HG02885 (cell line): Measurements from ENCODE around the gene ATP1A2.

Source experiments
- ATAC-seq: cut with Tn5 transposase; IDR thresholded peaks from one replicate; pipeline ENCODE4 v1.9.1; 2021; ENCODE audit warnings: mild to moderate bottlenecking; ENCODE audit not compliant: unreplicated experiment, poor library complexity

Gene ATP1A2

DNA sequence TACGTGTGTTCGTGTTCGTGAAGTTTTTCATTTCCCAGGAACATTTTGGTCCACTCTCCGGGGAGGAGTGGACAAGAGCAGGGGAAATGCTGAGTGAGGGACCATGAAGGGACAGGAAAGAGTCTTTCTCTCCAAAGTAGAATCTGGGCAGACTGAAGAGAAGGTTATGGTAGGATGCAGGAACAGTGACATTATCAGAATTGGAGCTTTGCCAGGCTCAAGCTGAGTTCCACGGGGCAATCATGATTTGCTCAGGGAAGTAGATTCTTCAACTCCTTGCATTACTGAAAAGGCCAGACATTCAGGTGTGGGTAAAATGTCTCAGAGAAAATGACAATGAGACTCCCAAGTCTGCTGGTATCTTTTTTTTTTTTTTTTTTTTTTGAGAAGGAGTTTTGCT lies 52.5 kb downstream of the ATP1A2 start:
- ATAC-seq, result no peak

DNA sequence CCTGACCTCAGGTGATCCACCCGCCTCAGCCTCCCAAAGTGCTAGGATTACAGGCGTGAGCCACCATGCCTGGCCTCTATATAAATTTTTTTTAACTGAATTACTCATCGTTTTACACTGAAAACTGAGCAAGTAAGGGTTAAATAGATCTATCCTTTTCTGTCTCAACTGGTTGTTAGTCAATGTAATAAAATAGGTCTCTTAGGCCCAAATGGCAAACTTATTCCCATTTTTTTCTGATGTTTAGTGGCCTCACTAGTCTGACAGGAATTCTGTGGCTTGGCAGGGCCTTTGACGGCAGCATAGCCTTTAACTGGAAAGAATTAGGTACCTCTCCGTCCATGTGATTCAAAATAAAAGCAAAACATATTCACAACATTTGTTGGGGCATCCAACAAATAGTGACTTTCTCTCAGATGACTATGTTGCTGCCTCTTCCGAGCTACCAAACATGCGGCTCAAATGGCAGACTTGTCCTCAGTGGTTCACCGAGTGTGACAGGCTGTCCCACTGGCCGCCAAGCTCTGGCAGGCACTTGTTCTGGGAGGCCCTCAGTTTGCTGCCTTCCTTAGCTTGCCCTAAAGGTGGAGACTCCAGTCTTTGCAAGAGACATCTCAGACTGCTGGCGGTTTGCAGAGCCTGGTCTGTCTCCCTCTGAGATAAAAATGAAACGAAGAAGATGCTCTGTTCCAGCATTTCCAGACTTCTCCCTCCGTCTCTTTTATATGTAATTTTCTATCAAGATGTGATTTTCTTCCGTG lies 53.2 kb downstream of the ATP1A2 start:
- no peak for ATAC-seq

DNA sequence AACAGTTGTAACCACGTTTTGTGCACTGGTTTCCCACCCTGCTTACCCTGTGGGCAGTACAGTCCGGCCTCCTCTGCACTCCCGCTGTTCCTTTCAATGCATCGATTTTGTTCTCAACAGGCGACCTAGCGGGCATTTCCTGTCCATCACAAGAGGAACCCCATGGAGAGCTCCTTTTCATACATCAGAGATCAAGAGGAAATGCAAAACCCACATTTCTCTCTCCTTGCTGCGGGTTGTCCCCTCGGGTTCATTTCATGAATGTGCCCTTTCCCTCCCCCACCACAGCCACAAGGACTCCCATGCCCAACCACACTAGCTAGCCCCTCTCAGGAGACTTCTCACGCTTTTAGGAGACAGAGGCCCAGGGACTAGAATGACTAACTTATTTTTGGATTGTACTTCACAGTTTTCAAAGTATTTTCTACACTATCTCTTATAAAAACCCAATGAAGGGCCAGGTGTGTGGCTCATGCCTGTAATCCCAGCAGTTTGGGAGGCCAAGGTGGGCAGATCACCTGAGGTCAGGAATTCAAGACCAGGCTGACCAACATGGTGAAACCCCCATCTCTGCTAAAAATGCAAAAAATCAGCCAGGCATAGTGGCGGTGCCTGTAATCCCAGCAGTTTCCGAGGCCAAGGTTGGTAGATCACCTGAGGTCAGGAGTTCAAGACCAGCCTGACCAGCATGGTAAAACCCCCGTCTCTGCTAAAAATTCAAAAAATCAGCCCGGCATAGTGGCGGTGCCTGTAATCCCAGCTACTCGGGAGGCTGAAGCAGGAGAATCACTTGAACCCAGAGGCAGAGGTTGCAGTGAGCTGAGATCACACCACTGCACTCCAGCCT lies 54.2 kb downstream of the ATP1A2 start:
- peak; percentile 58 for ATAC-seq

DNA sequence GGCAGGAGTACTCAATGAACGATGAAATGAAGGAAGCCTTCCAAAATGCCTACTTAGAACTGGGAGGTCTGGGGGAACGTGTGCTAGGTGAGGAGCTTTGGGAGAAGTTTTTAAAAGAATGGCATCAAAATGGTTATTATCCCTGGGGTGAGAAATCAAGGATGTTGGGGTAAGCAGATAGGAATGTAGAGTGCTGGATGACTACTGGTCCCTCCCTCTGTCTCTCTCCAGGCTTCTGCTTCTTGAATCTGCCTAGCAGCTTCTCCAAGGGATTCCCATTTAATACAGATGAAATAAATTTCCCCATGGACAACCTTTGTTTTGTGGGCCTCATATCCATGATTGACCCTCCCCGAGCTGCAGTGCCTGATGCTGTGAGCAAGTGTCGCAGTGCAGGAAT lies 55.8 kb downstream of the ATP1A2 start:
- ATAC-seq, result no peak

DNA sequence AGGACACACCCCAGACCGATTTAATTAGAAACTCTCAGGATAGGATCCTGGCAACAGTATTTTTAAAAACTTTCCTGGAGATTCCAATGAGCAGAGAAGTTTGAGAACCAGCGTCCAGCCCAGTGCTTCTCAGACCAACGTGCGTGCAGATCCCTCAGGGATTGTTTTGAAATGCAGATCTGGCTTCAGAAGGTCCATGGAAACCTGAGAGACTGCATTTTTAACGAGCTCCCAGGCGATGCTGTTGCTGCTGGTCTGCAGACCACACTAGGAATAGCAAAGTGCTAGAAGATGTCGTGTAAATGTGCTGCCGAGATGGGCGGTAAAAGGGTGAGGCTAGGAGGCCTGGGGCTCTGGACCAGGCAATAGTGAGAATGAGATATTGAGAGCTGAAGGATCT lies 56.4 kb downstream of the ATP1A2 start:
- ATAC-seq, result no peak

DNA sequence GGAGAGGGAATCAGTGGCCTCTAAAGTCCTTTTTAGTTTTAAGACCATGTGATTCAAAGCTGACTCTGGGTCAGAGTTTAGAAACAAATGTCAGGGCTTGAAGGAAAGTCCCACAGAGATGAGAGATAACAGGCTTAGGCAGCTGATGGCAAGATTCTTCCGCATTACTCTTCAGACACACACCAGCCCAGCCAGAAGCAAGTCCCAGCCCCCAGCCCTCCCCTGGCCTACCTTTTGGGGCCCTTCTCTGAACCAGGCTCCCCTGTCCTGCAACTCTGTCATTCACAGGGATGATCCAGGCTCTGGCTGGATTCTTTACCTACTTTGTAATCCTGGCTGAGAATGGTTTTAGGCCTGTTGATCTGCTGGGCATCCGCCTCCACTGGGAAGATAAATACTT lies 61.7 kb downstream of the ATP1A2 start:
- ATAC-seq, result no peak

DNA sequence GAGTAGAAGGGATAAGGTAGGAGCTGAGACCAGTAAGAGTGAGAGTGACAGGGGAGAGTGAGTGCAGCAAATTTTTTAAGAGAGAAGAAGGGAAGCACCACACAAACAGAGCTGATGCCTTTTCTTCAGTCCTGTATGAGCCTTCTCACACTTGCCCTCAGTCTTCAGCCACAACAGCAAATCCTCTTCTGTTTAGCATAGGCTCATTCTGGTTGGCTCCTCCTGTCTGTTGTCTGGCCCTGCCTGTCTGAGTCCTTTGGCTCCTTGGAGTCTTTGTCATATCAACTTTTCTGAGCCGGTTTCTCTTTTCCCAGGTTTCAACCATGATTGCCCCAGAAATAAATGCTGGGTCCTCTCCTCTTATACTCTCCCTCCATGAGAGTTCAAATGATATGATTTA lies 62.1 kb downstream of the ATP1A2 start:
- no peak for ATAC-seq

DNA sequence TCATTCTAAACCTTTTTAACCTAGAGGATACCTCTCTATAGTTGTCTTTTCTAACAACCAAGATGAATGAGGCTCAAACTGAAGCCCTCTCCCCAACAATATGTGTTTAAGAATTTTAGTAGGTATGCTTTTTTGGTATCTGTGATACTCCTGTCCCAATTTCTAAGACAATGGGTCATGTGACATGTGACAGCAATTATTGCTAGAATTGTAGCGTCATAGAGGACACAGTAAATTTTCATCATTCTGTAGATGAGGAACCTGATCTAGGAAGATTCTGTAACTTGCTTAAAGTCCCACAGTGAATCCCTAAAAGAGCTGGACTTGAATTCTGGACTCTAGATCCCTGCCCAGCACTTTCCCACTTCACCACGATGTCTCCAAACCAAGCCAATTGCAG lies 63.2 kb downstream of the ATP1A2 start:
- no peak for ATAC-seq

DNA sequence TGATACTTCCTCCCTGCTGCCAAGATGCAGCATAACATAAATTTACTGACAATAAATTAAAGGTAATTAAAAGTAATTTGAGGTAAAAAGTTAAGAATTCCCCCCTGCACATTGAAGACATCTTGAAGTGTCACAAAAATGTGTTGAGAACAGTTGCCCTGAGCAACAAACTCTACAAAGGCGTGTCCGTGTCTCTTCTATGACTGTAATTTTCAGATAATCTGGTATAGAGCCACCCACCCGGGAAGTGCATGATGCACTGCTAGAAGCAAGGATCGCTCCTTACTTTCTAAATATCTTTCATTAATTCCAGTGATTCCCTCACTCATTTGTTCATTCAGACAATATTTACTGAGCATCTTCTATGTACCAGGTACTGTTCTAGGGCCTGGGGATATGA lies 63.8 kb downstream of the ATP1A2 start:
- ATAC-seq, result no peak

DNA sequence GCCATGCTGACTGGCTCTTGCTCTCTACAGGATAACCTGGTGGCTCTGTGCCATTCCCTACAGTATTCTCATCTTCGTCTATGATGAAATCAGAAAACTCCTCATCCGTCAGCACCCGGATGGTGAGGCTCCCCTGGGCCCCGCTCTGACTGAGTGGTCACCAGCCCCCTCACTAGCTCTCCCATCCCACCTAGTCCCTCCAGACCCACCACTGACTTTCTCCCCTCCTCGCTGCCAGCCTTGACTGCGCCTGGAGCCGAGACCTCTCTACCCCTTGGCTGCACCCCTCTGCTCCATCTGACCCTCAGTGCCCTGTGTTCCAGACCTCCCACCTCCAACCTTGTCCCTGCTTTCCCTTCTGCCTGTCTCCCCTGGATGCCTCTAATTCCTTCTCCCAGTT lies 70.7 kb downstream of the ATP1A2 start:
- ATAC-seq, result no peak

DNA sequence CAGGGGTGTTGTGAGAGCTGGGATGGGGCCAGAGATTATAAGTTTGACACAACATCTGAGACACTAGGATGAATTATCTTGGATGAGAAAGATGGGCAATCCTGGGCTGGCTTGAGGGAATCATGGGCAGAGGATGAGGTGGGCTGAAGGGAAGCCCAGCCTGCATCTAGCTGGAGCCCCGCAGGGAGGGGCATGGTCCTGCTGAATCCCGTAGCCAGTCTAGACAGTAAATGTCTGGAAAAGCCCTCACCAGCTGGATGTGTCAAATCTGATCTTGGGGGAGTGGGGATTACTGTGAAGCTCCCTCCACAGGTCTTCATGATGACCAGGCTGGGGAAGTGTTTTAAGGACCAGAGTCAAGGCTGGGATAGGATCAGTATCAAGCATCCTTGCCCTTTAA lies 71.2 kb downstream of the ATP1A2 start:
- no peak for ATAC-seq

DNA sequence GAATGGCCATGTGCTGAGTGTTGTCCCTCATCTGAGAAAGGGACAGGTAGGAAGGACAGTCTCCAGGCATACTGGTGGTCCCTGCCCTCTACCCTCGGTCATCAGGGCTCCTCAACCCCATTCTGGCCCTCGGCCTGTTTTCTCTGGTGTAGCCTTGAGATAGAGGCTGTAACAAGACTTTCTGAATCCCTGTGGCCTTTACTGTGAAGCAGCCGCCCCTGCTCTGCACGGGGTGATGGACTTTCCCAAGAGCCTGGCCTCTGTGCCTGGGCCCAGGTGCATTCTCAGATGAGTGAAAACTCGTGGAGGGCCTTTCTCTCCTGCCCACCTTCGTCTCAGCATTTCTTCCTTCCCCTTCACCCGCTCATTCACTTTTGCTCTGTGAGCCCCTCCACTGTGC lies 71.8 kb downstream of the ATP1A2 start:
- ATAC-seq, result no peak

DNA sequence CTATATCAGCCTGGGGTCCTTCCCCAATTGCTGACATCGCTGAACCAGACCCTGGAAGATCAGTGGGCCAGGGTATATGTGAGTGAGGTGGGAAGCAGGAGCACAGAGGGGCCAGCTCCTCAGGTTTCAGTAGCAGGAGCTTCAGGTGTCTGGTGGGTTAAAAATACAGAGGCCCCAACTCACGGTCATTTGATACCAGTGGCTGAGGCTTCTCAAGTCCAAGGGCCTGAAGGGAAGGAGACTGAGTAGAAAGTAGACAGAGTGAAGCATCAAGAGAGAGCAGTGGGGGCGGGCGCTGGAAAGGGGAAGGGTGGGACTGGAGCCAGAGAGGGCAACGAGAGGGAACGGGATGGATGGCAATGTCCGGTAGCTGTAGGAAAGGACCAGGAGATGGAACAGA lies 72.8 kb downstream of the ATP1A2 start:
- no peak for ATAC-seq

DNA sequence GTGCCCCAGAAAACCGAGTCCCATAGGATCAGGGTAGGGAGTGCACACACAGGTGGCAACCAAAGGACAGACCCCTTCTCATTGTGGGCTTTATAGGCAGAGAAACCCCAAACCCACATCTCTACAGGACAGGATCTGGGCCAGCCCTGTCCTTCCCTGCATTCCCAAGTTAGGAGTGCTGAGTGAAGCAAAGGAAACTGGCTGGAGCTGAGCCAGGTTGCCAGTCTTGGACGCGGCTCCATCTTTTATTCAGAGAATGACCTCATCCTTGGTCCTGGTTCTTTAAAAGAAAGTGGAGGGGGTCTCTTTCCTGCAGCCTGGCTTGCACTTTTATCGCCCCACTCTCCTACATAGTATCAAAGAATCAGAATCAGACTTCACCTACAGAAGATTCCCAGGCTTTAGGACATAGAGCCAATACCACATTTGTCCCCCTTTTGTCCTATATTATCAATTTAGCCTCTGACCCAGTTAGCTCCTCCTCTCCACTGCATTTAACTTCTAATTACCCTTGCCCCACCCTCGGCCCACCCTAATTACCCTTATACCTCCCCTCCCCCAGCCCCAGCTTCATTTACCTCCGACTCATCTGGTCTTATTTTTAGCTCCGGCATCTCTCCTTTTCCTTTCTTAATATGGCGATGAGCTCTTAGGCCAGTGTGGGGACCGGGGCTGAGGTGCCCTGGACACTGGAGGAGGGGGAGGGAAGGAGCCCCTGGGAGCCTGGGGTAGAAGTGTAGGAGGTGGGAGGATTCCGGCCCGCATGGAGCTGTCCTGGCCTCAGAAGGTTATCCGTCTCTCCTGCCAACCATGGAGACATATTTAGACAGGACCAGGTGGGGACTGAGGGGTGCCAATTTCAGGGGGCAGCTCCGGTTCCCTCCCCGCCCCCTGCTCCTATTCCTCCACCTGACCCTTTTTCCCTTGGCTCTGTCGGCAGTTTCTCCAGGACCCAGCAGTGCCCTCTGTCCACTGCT lies 74.4 kb downstream of the ATP1A2 start, which contains the start of gene CASQ1:
Gene CASQ1, plus strand, starts transcription at position 927 of the 977 bp plus-strand sequence. CDS start 177 bp downstream, outside the sequence.
- no peak for ATAC-seq

DNA sequence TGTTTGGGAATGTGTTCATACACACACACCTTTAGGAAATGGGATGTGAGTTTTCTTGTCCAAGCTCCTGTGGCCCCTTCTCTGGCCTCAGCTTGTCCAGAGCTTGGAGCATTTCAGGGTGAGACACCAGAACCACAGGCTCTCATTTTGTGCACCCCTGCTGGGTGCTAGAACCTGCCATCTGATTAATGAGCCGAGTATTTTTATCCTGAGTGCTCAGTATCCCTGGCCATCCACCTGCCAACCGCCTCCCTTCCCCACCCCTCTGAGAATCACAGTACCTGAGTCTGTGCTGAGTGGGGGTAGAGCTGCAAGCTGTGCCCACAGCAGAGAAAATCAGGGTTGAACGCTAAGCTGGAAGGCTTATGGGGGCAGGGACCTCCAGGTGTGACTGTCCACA lies 76.2 kb downstream of the ATP1A2 start:
- no peak for ATAC-seq

DNA sequence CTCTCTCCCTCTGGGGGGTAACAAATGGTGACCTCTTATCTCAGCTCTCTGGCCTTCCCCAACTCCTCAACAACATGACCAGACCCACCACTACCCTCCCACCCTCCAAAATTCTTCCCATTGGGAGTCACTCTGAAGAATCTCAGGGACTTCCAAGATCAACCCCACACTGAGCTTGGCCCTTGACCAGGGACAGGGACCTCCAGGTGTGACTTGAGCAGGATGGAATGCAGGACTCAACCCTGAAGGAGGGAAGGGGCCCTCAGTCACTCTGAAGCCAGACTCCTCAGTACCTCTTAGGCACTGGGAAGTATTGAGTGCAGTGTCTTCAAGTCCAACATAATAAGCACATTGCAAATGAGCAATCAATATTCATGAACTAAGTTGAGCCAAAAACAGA lies 76.7 kb downstream of the ATP1A2 start:
- no peak for ATAC-seq
